SK-N-SH treated with all-trans-retinoic acid at 6 μM for 48 hours (cell line): ENCODE results near the gene SFT2D1.
A peak's percentile ranks its signal among the peaks of the same experiment; 100 is the strongest.
"Not testable (repeated sequence)": the region's sequence is repeated elsewhere in the genome, so short reads cannot be mapped to it uniquely, and the experiment has no call there.

Source experiments
- ATAC-seq: fragments of 200-7000 bp; cut with Tn5 transposase; 3 replicates; pipeline ENCODE4 v1.9.1; 2020; ENCODE audit warnings: mild to moderate bottlenecking, moderate library complexity
- ARNTL ChIP-seq: fragments of 450-650 bp; formaldehyde crosslinking; IDR thresholded peaks from 2 replicates; pipeline ENCODE4 v1.5.0; 2020; ENCODE audit warnings: low read depth, mild to moderate bottlenecking, moderate library complexity, borderline replicate concordance
- CSDC2 ChIP-seq: fragments of 250-450 bp; sonication (Bioruptor Pico); IDR thresholded peaks from 2 replicates; pipeline ENCODE4 v1.5.0; 2020; ENCODE audit warnings: mild to moderate bottlenecking, moderate library complexity
- GLIS3 ChIP-seq: fragments of 250-450 bp; sonication (Bioruptor Pico); IDR thresholded peaks from 2 replicates; pipeline ENCODE4 v1.5.0; 2020; ENCODE audit warnings: mild to moderate bottlenecking, moderate library complexity
- ISL1 ChIP-seq: fragments of 250-450 bp; sonication (Bioruptor Pico); IDR thresholded peaks from 2 replicates; pipeline ENCODE4 v2.1.2; 2022; ENCODE audit warnings: mild to moderate bottlenecking, moderate library complexity
- OSR1 ChIP-seq: fragments of 250-450 bp; sonication (Bioruptor Pico); IDR thresholded peaks from 2 replicates; pipeline ENCODE4 v1.8.0; 2022; ENCODE audit warnings: moderate library complexity, mild to moderate bottlenecking, inconsistent platforms
- PATZ1 ChIP-seq: fragments of 250-450 bp; sonication (Bioruptor Pico); IDR thresholded peaks from 2 replicates; pipeline ENCODE4 v1.8.0; 2020; ENCODE audit warnings: mild to moderate bottlenecking, moderate library complexity, borderline replicate concordance
- POU6F1 ChIP-seq: fragments of 250-450 bp; sonication (Bioruptor Pico); IDR thresholded peaks from 2 replicates; pipeline ENCODE4 v1.8.0; 2021; ENCODE audit warnings: low read depth, mild to moderate bottlenecking, moderate library complexity, borderline replicate concordance
- PPARA ChIP-seq: fragments of 250-450 bp; sonication (Bioruptor Pico); IDR thresholded peaks from 2 replicates; pipeline ENCODE4 v1.5.0; 2020; ENCODE audit warnings: mild to moderate bottlenecking, borderline replicate concordance
- SNAI2 ChIP-seq: fragments of 250-450 bp; sonication (Bioruptor Pico); IDR thresholded peaks from 2 replicates; pipeline ENCODE4 v1.5.0; 2020; ENCODE audit warnings: mild to moderate bottlenecking, moderate library complexity
- TCF4 ChIP-seq: fragments of 250-450 bp; sonication (Bioruptor Pico); IDR thresholded peaks from 2 replicates; pipeline ENCODE4 v1.8.0; 2021; ENCODE audit warnings: mild to moderate bottlenecking, moderate library complexity, borderline replicate concordance
- TOX ChIP-seq: fragments of 250-450 bp; sonication (Bioruptor Pico); IDR thresholded peaks from 2 replicates; pipeline ENCODE4 v1.8.0; 2021; ENCODE audit warnings: mild to moderate bottlenecking, moderate library complexity, borderline replicate concordance
- TSHZ2 ChIP-seq: fragments of 250-450 bp; sonication (Bioruptor Pico); IDR thresholded peaks from 2 replicates; pipeline ENCODE4 v1.5.0; 2020; ENCODE audit warnings: mild to moderate bottlenecking, moderate library complexity
- ZC3H10 ChIP-seq: fragments of 250-450 bp; sonication (Bioruptor Pico); IDR thresholded peaks from 2 replicates; pipeline ENCODE4 v1.5.1; 2021; ENCODE audit warnings: mild to moderate bottlenecking, moderate library complexity
- ZFP3 ChIP-seq: fragments of 250-450 bp; sonication (Bioruptor Pico); IDR thresholded peaks from 2 replicates; pipeline ENCODE4 v1.5.0; 2020; ENCODE audit warnings: mild to moderate bottlenecking, moderate library complexity
- ZNF70 ChIP-seq: fragments of 450-650 bp; formaldehyde crosslinking; IDR thresholded peaks from 2 replicates; pipeline ENCODE4 v1.5.0; 2020; ENCODE audit warnings: mild to moderate bottlenecking, moderate library complexity
- ZNF8 ChIP-seq: fragments of 450-650 bp; formaldehyde crosslinking; IDR thresholded peaks from 2 replicates; pipeline ENCODE4 v1.5.0; 2020; ENCODE audit warnings: mild to moderate bottlenecking, moderate library complexity

Gene SFT2D1

GRCh38 chr6:166342349-166343149 is at the start of gene SFT2D1:
Gene SFT2D1, minus strand, starts transcription at chr6:166342545. Its CDS starts 64 bp downstream, at chr6:166342481.
- TF ChIP-seq CSDC2 (CRISPR knock-in tag), result 0 out of 2 replicates have a peak, but pooled peaks have one; percentile 72
- no peak for TF ChIP-seq ARNTL (CRISPR knock-in tag)
- peak; percentile 97 for ATAC-seq

GRCh38 chr6:166389119-166389518 is 46.8 kb upstream of the SFT2D1 start:
- TF ChIP-seq ISL1 (no peak), GLIS3 (CRISPR knock-in tag) (no peak), SNAI2 (CRISPR knock-in tag) (no peak), ZFP3 (CRISPR knock-in tag) (no peak), OSR1 (CRISPR knock-in tag) (no peak), TCF4 (CRISPR knock-in tag) (no peak)
- TF ChIP-seq, all 23 proteins: peak for 0
- ATAC-seq, result no peak

- TF ChIP-seq TSHZ2, result no peak
- TF ChIP-seq TOX, result no peak
- no peak for TF ChIP-seq GLIS3 (CRISPR knock-in tag)
- no peak for TF ChIP-seq ISL1
- no peak for TF ChIP-seq POU6F1 (CRISPR knock-in tag)
- TF ChIP-seq OSR1 (CRISPR knock-in tag), result no peak
- TF ChIP-seq TCF4 (CRISPR knock-in tag), result no peak
- no peak for TF ChIP-seq PPARA (CRISPR knock-in tag)
- no peak for TF ChIP-seq ZFP3 (CRISPR knock-in tag)
- TF ChIP-seq ZNF8, result no peak
- no peak for TF ChIP-seq ZNF70 (CRISPR knock-in tag)
- TF ChIP-seq CSDC2 (CRISPR knock-in tag), result no peak
- no peak for TF ChIP-seq ZC3H10 (CRISPR knock-in tag)
- no peak for TF ChIP-seq PATZ1 (CRISPR knock-in tag)
- ATAC-seq, result no peak
These were observed 46.1 kb upstream of the SFT2D1 start for GRCh38 chr6:166388290-166389004.

GRCh38 chr6:166387642-166388289 is 45.4 kb upstream of the SFT2D1 start:
- no peak for ATAC-seq
- TF ChIP-seq GLIS3 (CRISPR knock-in tag), result no peak
- TF ChIP-seq ZNF8, result no peak
- TF ChIP-seq, all 23 proteins: peak for 0

- not testable (repeated sequence) for ATAC-seq
These were observed 44.8 kb upstream of the SFT2D1 start for GRCh38 chr6:166387098-166387497.

GRCh38 chr6:166386111-166386510 is 43.8 kb upstream of the SFT2D1 start:
- ATAC-seq, result no peak
- TF ChIP-seq PATZ1 (CRISPR knock-in tag), result no peak
- no peak for TF ChIP-seq ZNF8
- TF ChIP-seq TCF4 (CRISPR knock-in tag), result no peak

GRCh38 chr6:166383802-166384363 is 41.5 kb upstream of the SFT2D1 start:
- peak; percentile 2; the same call in 2 of the 3 replicates for ATAC-seq
